Endodermal cell (in vitro differentiated cells): ENCODE measurements around the gene TMEM243. TPM values are rescaled to one million over a fixed set of nuclear protein-coding genes. Genes with fewer than 3 reads are reported as not detected.

Experiments used
- DNase-seq: peaks from one replicate; pipeline ENCODE4 v3.0.0-alpha.2; 2017
- H3K27ac ChIP-seq: 2 replicates; pipeline ENCODE4 v1.5.1; 2013; ENCODE audit warnings: mild to moderate bottlenecking, low read depth, low read length, moderate library complexity
- H3K27me3 ChIP-seq: 2 replicates; pipeline ENCODE4 v1.6.1; 2013; ENCODE audit warnings: mild to moderate bottlenecking, low read length, moderate library complexity; ENCODE audit not compliant: insufficient read depth, control insufficient read depth, poor library complexity, severe bottlenecking
- H3K36me3 ChIP-seq: 2 replicates; pipeline ENCODE4 v1.7.0; 2013; ENCODE audit warnings: mild to moderate bottlenecking, low read length, moderate library complexity; ENCODE audit not compliant: control insufficient read depth, insufficient read depth
- H3K4me1 ChIP-seq: one replicate; pipeline ENCODE4 v1.7.0; 2013; ENCODE audit warnings: low read length; ENCODE audit not compliant: control insufficient read depth, insufficient read depth
- H3K4me3 ChIP-seq: 2 replicates; pipeline ENCODE4 v1.5.1; 2013; ENCODE audit warnings: mild to moderate bottlenecking, low read length, moderate library complexity
- H3K9ac ChIP-seq: 2 replicates; pipeline ENCODE4 v1.6.1; 2013; ENCODE audit warnings: mild to moderate bottlenecking, low read length, moderate library complexity; ENCODE audit not compliant: poor library complexity, severe bottlenecking; ENCODE audit errors: extremely low read depth
- H3K9me3 ChIP-seq: 2 replicates; pipeline ENCODE4 v1.6.1; 2013; ENCODE audit warnings: mild to moderate bottlenecking, low read length, moderate library complexity; ENCODE audit not compliant: control insufficient read depth
- H3K27ac Mint-ChIP-seq: 2 replicates; pipeline ENCODE4 v1.8.0; 2020; ENCODE audit warnings: mixed read lengths
- H3K27me3 Mint-ChIP-seq: 2 replicates; pipeline ENCODE4 v1.8.0; 2021; ENCODE audit warnings: mild to moderate bottlenecking, mixed read lengths; ENCODE audit not compliant: insufficient read depth
- H3K36me3 Mint-ChIP-seq: 2 replicates; pipeline ENCODE4 v1.8.0; 2020; ENCODE audit warnings: low read depth, mixed read lengths
- H3K4me1 Mint-ChIP-seq: 2 replicates; pipeline ENCODE4 v1.8.0; 2020; ENCODE audit warnings: mixed read lengths
- H3K4me3 Mint-ChIP-seq: 2 replicates; pipeline ENCODE4 v1.8.0; 2020; ENCODE audit warnings: mild to moderate bottlenecking, moderate library complexity, mixed read lengths
- H3K9me3 Mint-ChIP-seq: 2 replicates; pipeline ENCODE4 v1.8.0; 2020; ENCODE audit warnings: mild to moderate bottlenecking, mixed read lengths
- CTCF ChIP-seq: fragments of 200-600 bp; sonication (generic); conservative IDR thresholded peaks from 2 replicates; pipeline ENCODE4 v1.5.0; 2021; ENCODE audit warnings: antibody characterized with exemption, mild to moderate bottlenecking
- WGBS, 2 experiments: methylation state at CpG; one replicate each; pipeline versions ENCODE4 v1.1.5 to v1.1.7; 2013; ENCODE audit warnings: missing lambda C conversion rate in 2 of 2, mixed read lengths in 1 of 2; ENCODE audit not compliant: insufficient coverage in 1 of 2, insufficient read length in 1 of 2; 5-methylcytosine and 5-hydroxymethylcytosine counted together
- total RNA-seq, 2 donors: library from RNA; stranded (reverse); fragmentation: NEBNext Ultra II Directional in 1 of 2; extraction: Animal tissue kit (Norgen Biotek cat#: 25700) in 1 of 2; gene quantifications; 2 replicates in 1 of 2; 3 replicates in 1 of 2; pipeline ENCODE4 v1.2.1, GENCODE V29; 2021

Gene TMEM243
- total RNA-seq, 2 donors from 2014 or later, result 21.7 to 22.3 TPM

GRCh38 chr7:87213252-87213651, 6.3 kb downstream of the TMEM243 start:
- H3K36me3 Mint-ChIP-seq, result peaks cover 42% of the 10 kb centered on the region
- H3K27ac Mint-ChIP-seq, result no peak overlapping the region
- no peaks in the 10 kb centered on the region for H3K4me1 ChIP-seq
- no peak for TF ChIP-seq CTCF
- H3K4me1 Mint-ChIP-seq, result peaks cover 17% of the 10 kb centered on the region
- peaks cover 33% of the 10 kb centered on the region for H3K9me3 ChIP-seq
- DNase-seq, result no peak
- H3K27ac ChIP-seq, result no peak overlapping the region
- H3K4me3 Mint-ChIP-seq, result no peak overlapping the region
- no peak overlapping the region for H3K9ac ChIP-seq
- H3K27me3 Mint-ChIP-seq, result no peaks in the 10 kb centered on the region
- peaks cover 4% of the 10 kb centered on the region for H3K9me3 Mint-ChIP-seq
- H3K36me3 ChIP-seq, result peaks cover 34% of the 10 kb centered on the region
- 96% methylated on average over 1 of the region's 1 CpG; no CpG with 5 or more reads in 1 of the 2 experiments for WGBS, 2 experiments
- H3K4me3 ChIP-seq, result no peak overlapping the region
- H3K27me3 ChIP-seq, result no peaks in the 10 kb centered on the region

- peaks cover 11% of the 10 kb centered on the region for H3K9me3 Mint-ChIP-seq
- no peaks in the 10 kb centered on the region for H3K4me1 ChIP-seq
- no peak for TF ChIP-seq CTCF
- H3K27ac Mint-ChIP-seq, result peak overlapping the region; percentile 44
- no peaks in the 10 kb centered on the region for H3K27me3 ChIP-seq
- H3K36me3 ChIP-seq, result peaks cover 36% of the 10 kb centered on the region
- no peaks in the 10 kb centered on the region for H3K27me3 Mint-ChIP-seq
- peaks cover 33% of the 10 kb centered on the region for H3K9me3 ChIP-seq
- peaks cover 11% of the 10 kb centered on the region for H3K4me1 Mint-ChIP-seq
- DNase-seq, result no peak
- no peak overlapping the region for H3K27ac ChIP-seq
- H3K36me3 Mint-ChIP-seq, result peaks cover 47% of the 10 kb centered on the region
- WGBS, 2 experiments, result 96 to 100% methylated on average over 1 of the region's 1 CpG
- no peak overlapping the region for H3K4me3 ChIP-seq
- H3K9ac ChIP-seq, result no peak overlapping the region
- H3K4me3 Mint-ChIP-seq, result no peak overlapping the region
These were observed 7.0 kb downstream of the TMEM243 start for GRCh38 chr7:87212498-87212897.

GRCh38 chr7:87210506-87210905, 9.0 kb downstream of the TMEM243 start:
- Mint-ChIP-seq H3K4me1 (peaks cover 11% of the 10 kb centered on the region), H3K27ac (no peak overlapping the region), H3K27me3 (no peaks in the 10 kb centered on the region), H3K36me3 (peaks cover 55% of the 10 kb centered on the region), H3K4me3 (no peak overlapping the region), H3K9me3 (peaks cover 25% of the 10 kb centered on the region)
- Histone ChIP-seq H3K9ac (no peak overlapping the region), H3K9me3 (peaks cover 49% of the 10 kb centered on the region), H3K27ac (no peak overlapping the region), H3K36me3 (peaks cover 28% of the 10 kb centered on the region), H3K4me3 (no peak overlapping the region), H3K27me3 (no peaks in the 10 kb centered on the region), H3K4me1 (no peaks in the 10 kb centered on the region)
- DNase-seq, result no peak
- TF ChIP-seq CTCF, result no peak
- 92 to 100% methylated on average over 3 of the region's 3 CpGs for WGBS, 2 experiments
